ENCODE data around the gene JAKMIP3.

JAKMIP3 gene

GRCh38 chr10:132100091-132100481 is 34.3 kb downstream of the JAKMIP3 start:
- no peak for DNase-seq

GRCh38 chr10:132100556-132101349 is 35.0 kb downstream of the JAKMIP3 start:
- DNase-seq, result no peak

GRCh38 chr10:132101529-132101928 is 35.8 kb downstream of the JAKMIP3 start:
- DNase-seq, result no peak

- no peak for DNase-seq
Measured at GRCh38 chr10:132102071-132102716, 36.4 kb downstream of the JAKMIP3 start.

- no peak for DNase-seq
Measured at GRCh38 chr10:132102717-132103110, 37.0 kb downstream of the JAKMIP3 start.

- DNase-seq, result no peak
Measured at GRCh38 chr10:132103116-132103910, 37.6 kb downstream of the JAKMIP3 start.

GRCh38 chr10:132104062-132104461 is 38.3 kb downstream of the JAKMIP3 start:
- DNase-seq, result no peak

GRCh38 chr10:132104471-132105301 is 38.9 kb downstream of the JAKMIP3 start:
- no peak for DNase-seq

- no peak for DNase-seq
Measured at GRCh38 chr10:132105302-132105995, 39.7 kb downstream of the JAKMIP3 start.

- DNase-seq, result no peak
Measured at GRCh38 chr10:132106431-132106830, 40.7 kb downstream of the JAKMIP3 start.

- DNase-seq, result no peak
Measured at GRCh38 chr10:132107186-132107948, 41.6 kb downstream of the JAKMIP3 start.

GRCh38 chr10:132107949-132108877 is 42.5 kb downstream of the JAKMIP3 start:
- no peak for DNase-seq

GRCh38 chr10:132109341-132110110 is 43.8 kb downstream of the JAKMIP3 start:
- DNase-seq, result no peak

GRCh38 chr10:132110111-132110521 is 44.4 kb downstream of the JAKMIP3 start:
- DNase-seq, result no peak

GRCh38 chr10:132110713-132111112 is 45.0 kb downstream of the JAKMIP3 start:
- DNase-seq, result no peak

- DNase-seq, result no peak
Measured at GRCh38 chr10:132111121-132111731, 45.5 kb downstream of the JAKMIP3 start.

- DNase-seq, result peak; percentile 10
Measured at GRCh38 chr10:132111871-132112341, 46.2 kb downstream of the JAKMIP3 start.

GRCh38 chr10:132112611-132113010 is 46.9 kb downstream of the JAKMIP3 start:
- DNase-seq, result no peak

- DNase-seq, result no peak
Measured at GRCh38 chr10:132113206-132113605, 47.5 kb downstream of the JAKMIP3 start.

All from activated CD8-positive, alpha-beta memory T cell treated with anti-CD3 and anti-CD28 coated beads, Interleukin-2, amount 50 U/mL, for 4 hours (primary cell).